OCI-LY7 (cell line): ENCODE data around the gene BICC1.

Experiments
- CTCF ChIP-seq: fragments of 200-600 bp; sonication (generic); conservative IDR thresholded peaks from 2 replicates; pipeline ENCODE4 v1.5.1; 2014; ENCODE audit warnings: mild to moderate bottlenecking, antibody characterized with exemption, low read length, moderate library complexity, mixed read lengths
- EZH2phosphoT487 ChIP-seq: fragments of 200-600 bp; sonication (generic); IDR thresholded peaks from 2 replicates; pipeline ENCODE4 v1.6.1; 2018; ENCODE audit warnings: low read depth, borderline replicate concordance, mild to moderate bottlenecking, mixed run types, antibody characterized with exemption, low read length, moderate library complexity, mixed read lengths

GRCh38 chr10:58632216-58632615, 119.5 kb downstream of the BICC1 start:
- TF ChIP-seq CTCF (no peak), EZH2phosphoT487 (no peak)
